ENCODE measurements around the gene PTPN3. TPM values are rescaled to one million over a fixed set of nuclear protein-coding genes. Genes with fewer than 3 reads are reported as not detected.

Gene PTPN3
- total and polyA plus RNA-seq, 5 experiments from 2014 or later = not detected

DNA sequence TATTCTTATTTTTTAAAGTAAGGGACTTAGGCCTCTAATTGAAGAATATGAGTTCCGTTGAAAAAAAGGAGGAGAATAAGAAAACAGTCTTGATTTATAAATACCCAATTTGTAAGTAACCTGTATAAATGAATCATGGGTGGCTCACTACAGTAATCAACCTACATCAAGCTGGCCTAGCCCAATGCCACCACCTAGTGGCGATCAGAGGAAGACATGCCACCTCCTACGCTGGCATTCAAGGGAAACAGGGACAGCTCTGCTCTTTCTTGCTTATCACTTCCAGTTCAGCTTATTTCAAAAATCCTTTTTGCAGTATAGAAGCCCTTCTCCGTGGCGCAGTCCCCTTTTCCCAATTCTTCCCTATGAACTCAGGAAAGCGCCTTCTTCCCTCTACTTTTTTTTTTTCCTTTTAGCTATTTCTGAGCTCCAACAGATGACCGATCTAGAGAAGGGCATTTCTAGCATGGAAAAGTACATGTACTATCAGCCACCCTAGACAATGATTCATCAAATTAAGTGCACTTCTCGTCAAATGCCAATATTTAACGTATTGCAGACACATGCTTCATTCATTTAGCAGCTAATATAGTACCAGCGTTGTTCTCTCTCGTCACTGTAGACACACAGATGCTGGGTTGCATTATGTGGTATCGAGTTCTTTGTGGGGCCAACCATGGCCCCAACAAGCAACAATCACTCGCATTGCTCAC is 28.3 kb downstream of the PTPN3 start:
- Mint-ChIP-seq H3K36me3 (no peaks in the 10 kb centered on the region), H3K27ac (no peak overlapping the region), H3K4me3 (no peak overlapping the region), H3K4me1 (no peaks in the 10 kb centered on the region), H3K27me3 (peaks cover 0 to 23% (median 6%) of the 10 kb centered on the region in 5 donors), H3K9me3 (no peaks in the 10 kb centered on the region)
- DNase-seq = peak in 7 of 10 donors; percentile 17 to 41 (median 32)
- ATAC-seq = peak; percentile 60 to 73
- POLR2A ChIA-PET = no interaction called here

GRCh38 chr9:109468927-109469326 is 29.2 kb downstream of the PTPN3 start:
- Mint-ChIP-seq H3K36me3 (no peaks in the 10 kb centered on the region), H3K4me1 (no peaks in the 10 kb centered on the region), H3K27me3 (peaks cover 0 to 14% (median 5%) of the 10 kb centered on the region in 5 donors), H3K27ac (no peak overlapping the region), H3K9me3 (no peaks in the 10 kb centered on the region), H3K4me3 (no peak overlapping the region)
- no peak for ATAC-seq
- POLR2A ChIA-PET = no interaction called here
- DNase-seq = no peak

DNA sequence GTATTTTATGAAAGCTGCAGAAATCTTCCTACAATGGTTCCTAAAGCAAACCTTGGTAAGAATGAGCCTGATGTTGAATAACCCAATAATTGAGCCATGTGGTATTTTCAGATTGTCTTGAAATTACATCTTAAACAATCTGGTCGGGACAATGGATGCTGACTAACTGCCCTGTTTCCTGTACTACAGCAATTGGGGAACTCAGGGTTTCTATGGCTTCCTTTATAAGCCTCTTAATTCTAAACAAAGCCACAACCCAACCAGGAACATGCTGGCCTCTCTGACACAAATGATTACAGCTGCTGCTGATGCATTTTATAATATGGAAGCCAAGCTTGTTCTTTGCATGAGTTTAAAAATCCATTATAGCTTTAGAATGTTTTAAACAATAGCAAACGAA is 30.2 kb downstream of the PTPN3 start:
- no peak for ATAC-seq
- POLR2A ChIA-PET = no interaction called here
- no peak overlapping the region for H3K27ac Mint-ChIP-seq

GRCh38 chr9:109466623-109467590 is 31.2 kb downstream of the PTPN3 start:
- Mint-ChIP-seq H3K4me1 (no peaks in the 10 kb centered on the region), H3K4me3 (no peak overlapping the region), H3K27me3 (peaks cover 0 to 25% (median 10%) of the 10 kb centered on the region in 5 donors), H3K9me3 (no peaks in the 10 kb centered on the region), H3K27ac (no peak overlapping the region), H3K36me3 (no peaks in the 10 kb centered on the region)
- no peak for DNase-seq
- POLR2A ChIA-PET = no interaction called here
- no peak for ATAC-seq

More for the DNA sequence above, 30.2 kb downstream of the PTPN3 start:
- no peak overlapping the region for H3K4me3 Mint-ChIP-seq
- DNase-seq = no peak
- peaks cover 0 to 23% (median 7%) of the 10 kb centered on the region in 5 donors for H3K27me3 Mint-ChIP-seq
- H3K36me3 Mint-ChIP-seq = no peaks in the 10 kb centered on the region
- H3K9me3 Mint-ChIP-seq = no peaks in the 10 kb centered on the region
- no peaks in the 10 kb centered on the region for H3K4me1 Mint-ChIP-seq

GRCh38 chr9:109463924-109464625 is 34.0 kb downstream of the PTPN3 start:
- peaks cover 0 to 2% (median 0%) of the 10 kb centered on the region in 4 donors for H3K4me1 Mint-ChIP-seq
- no peak for ATAC-seq
- no peak for DNase-seq
- H3K4me3 Mint-ChIP-seq = no peak overlapping the region
- H3K27ac Mint-ChIP-seq = no peak overlapping the region
- no peaks in the 10 kb centered on the region for H3K36me3 Mint-ChIP-seq
- peaks cover 0 to 21% (median 10%) of the 10 kb centered on the region in 5 donors for H3K27me3 Mint-ChIP-seq
- no peaks in the 10 kb centered on the region for H3K9me3 Mint-ChIP-seq
- POLR2A ChIA-PET = no interaction called here

DNA sequence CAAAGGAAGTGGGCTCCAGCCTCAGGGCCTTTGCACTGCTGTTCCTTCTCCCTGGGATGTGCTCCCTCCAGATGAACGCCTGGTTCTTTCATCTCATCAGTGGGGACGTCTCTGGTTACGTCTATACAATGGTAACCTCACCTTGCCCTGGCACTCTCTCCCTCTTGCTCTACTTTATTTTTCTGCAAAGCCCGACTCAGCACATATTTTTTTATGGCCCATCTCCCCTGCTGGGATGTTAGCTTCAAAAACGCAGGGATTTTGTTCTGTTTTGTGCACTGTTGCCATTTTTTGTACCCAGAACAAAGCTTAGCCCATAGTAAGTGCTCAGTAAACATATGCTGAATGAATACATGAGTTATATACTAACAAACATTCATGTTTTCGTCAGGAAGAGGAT is 37.5 kb downstream of the PTPN3 start:
- no peaks in the 10 kb centered on the region for H3K36me3 Mint-ChIP-seq
- H3K4me1 Mint-ChIP-seq = peaks cover 0 to 2% (median 0%) of the 10 kb centered on the region in 4 donors
- no peaks in the 10 kb centered on the region for H3K9me3 Mint-ChIP-seq
- POLR2A ChIA-PET = no interaction called here
- H3K4me3 Mint-ChIP-seq = no peak overlapping the region
- ATAC-seq (no peak), DNase-seq (no peak)
- peak overlapping the region in 1 of 10 donors; percentile 1 for H3K27ac Mint-ChIP-seq
- peaks cover 4 to 30% (median 15%) of the 10 kb centered on the region in 5 donors for H3K27me3 Mint-ChIP-seq

DNA sequence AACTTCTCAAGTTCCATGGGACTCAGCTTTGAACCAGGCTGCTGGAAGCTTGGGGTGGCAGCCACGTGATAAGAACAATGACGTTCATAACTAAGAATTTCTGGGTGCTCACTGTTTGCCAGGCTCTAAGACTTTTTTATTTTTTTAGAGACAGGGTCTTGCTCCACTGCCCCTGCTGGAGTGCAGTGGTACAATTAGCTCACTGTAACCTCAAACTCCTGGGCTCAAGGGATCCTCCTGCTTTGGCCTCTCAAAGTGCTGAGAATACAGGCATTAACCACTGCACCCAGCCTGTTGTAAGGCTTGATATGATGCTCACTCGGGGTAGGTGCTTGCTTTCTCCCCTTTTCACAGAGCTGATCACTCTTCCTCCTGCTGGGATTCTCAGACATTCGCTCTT is 38.7 kb downstream of the PTPN3 start:
- Mint-ChIP-seq H3K27ac (no peak overlapping the region), H3K36me3 (no peaks in the 10 kb centered on the region), H3K4me3 (no peak overlapping the region), H3K4me1 (peaks cover 0 to 2% (median 0%) of the 10 kb centered on the region in 4 donors), H3K9me3 (no peaks in the 10 kb centered on the region), H3K27me3 (peaks cover 7 to 36% (median 22%) of the 10 kb centered on the region in 5 donors)
- POLR2A ChIA-PET = no interaction called here
- DNase-seq (no peak), ATAC-seq (no peak)

DNA sequence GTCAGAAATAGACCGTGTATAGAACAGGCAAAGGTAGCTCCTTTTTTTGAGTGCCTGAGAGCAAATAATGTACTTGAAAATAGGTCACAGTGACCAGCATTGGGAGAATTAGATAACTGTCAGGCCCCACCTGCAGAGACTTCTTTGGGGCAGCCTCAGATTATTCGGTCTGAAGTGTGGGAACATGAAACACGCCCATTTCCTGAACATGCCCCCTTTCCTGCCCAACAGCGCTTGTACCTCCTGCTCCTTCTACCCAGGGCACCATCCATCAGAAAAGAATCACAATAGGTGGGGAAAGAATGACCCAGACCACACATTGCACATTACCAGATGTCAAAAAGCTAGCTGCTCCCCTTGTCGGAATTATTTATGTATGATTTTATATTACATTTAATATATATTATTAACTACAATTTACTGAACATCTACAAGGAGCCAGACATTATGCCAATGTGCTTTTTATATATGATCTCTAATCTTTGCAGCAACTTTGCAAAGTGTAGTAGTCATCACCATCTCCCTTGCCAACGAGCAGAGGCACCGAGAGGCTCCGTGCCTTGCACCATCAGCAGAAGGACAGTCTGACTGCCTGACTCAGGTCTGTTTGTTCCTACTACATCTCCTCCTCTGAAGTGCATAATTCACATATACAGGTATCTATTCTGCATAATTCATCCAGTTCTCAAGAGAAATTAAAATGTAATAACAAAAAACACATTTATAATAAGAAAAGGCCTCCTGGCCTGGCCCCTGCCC is 39.5 kb downstream of the PTPN3 start:
- DNase-seq = no peak
- Mint-ChIP-seq H3K36me3 (no peaks in the 10 kb centered on the region), H3K27me3 (peaks cover 7 to 34% (median 24%) of the 10 kb centered on the region in 5 donors), H3K4me3 (no peak overlapping the region), H3K4me1 (peaks cover 0 to 2% (median 0%) of the 10 kb centered on the region in 4 donors), H3K27ac (no peak overlapping the region), H3K9me3 (no peaks in the 10 kb centered on the region)
- POLR2A ChIA-PET = no interaction called here
- ATAC-seq = no peak

- DNase-seq (no peak), ATAC-seq (no peak)
- Mint-ChIP-seq H3K4me3 (no peak overlapping the region), H3K4me1 (peaks cover 0 to 2% (median 0%) of the 10 kb centered on the region in 4 donors), H3K9me3 (no peaks in the 10 kb centered on the region), H3K27ac (no peak overlapping the region), H3K36me3 (no peaks in the 10 kb centered on the region), H3K27me3 (peaks cover 6 to 21% (median 18%) of the 10 kb centered on the region in 5 donors)
- POLR2A ChIA-PET = no interaction called here
Observed at GRCh38 chr9:109456811-109457210, 41.3 kb downstream of the PTPN3 start.

GRCh38 chr9:109455861-109456260 is 42.2 kb downstream of the PTPN3 start:
- Mint-ChIP-seq H3K27ac (no peak overlapping the region), H3K36me3 (no peaks in the 10 kb centered on the region), H3K27me3 (peaks cover 6 to 23% (median 18%) of the 10 kb centered on the region in 5 donors), H3K4me3 (no peak overlapping the region), H3K4me1 (peaks cover 0 to 2% (median 0%) of the 10 kb centered on the region in 4 donors), H3K9me3 (no peaks in the 10 kb centered on the region)
- DNase-seq (no peak), ATAC-seq (no peak)
- POLR2A ChIA-PET = no interaction called here

GRCh38 chr9:109455391-109455790 is 42.7 kb downstream of the PTPN3 start:
- H3K4me3 Mint-ChIP-seq = no peak overlapping the region
- peaks cover 0 to 2% (median 0%) of the 10 kb centered on the region in 4 donors for H3K4me1 Mint-ChIP-seq
- ATAC-seq = no peak
- no peak overlapping the region for H3K27ac Mint-ChIP-seq
- H3K9me3 Mint-ChIP-seq = no peaks in the 10 kb centered on the region
- no peaks in the 10 kb centered on the region for H3K36me3 Mint-ChIP-seq
- DNase-seq = no peak
- POLR2A ChIA-PET = no interaction called here
- H3K27me3 Mint-ChIP-seq = peaks cover 6 to 21% (median 15%) of the 10 kb centered on the region in 5 donors

DNA sequence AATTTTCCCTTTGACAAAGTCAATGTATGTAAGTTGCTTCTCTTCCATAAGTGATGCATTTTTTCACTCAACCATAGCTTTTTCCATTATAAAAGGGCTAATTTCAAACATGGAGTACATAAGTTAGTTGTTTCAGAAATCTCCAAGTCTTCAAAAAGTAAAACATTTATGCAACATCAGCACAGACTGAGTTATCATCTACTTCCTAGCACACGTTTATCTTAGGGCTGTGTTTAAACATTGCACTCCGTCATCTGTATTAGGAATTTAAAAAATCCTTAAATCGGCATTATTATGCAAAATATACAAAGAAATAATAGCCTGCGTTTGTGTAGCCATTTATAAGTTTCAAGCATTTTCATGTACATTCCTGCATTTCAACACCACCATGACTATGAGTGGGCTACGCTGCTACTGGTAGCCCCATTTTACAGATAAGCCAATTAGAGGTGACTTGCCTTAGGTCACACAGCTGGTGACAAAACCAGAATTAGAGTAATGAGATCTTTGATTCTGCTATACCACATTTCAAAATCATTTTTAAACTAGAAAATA is 43.4 kb downstream of the PTPN3 start:
- no peaks in the 10 kb centered on the region for H3K9me3 Mint-ChIP-seq
- ATAC-seq = no peak
- POLR2A ChIA-PET = no interaction called here
- H3K27ac Mint-ChIP-seq = no peak overlapping the region
- no peaks in the 10 kb centered on the region for H3K36me3 Mint-ChIP-seq
- peaks cover 0 to under 1% (median 0%) of the 10 kb centered on the region in 4 donors for H3K4me1 Mint-ChIP-seq
- no peak for DNase-seq
- H3K27me3 Mint-ChIP-seq = peaks cover 6 to 21% (median 11%) of the 10 kb centered on the region in 5 donors
- H3K4me3 Mint-ChIP-seq = no peak overlapping the region
